D721Med (cell line): Measurements from ENCODE around the gene CFH.
"Not testable (repeated sequence)": the region's sequence is repeated elsewhere in the genome, so short reads cannot be mapped to it uniquely, and the experiment has no call there.

Source experiments
- DNase-seq: peaks from one replicate; pipeline ENCODE4 v3.0.0; 2011; ENCODE audit warnings: low spot score; ENCODE audit not compliant: insufficient read length
- FAIRE-seq: peaks from 2 replicates; lab custom pipeline; 2011; peaks lifted over from hg19 to GRCh38; lab: Jason Lieb, UNC
- CTCF ChIP-seq: IDR thresholded peaks from 2 replicates; pipeline ENCODE4 v1.5.1; 2012; ENCODE audit warnings: mild to moderate bottlenecking, control low read depth; ENCODE audit not compliant: insufficient read depth; ENCODE audit errors: missing control alignments

The CFH gene

GRCh38 chr1:196777603-196778002 lies 125.8 kb downstream of the CFH start:
- no peak for TF ChIP-seq CTCF
- FAIRE-seq, result no peak
- DNase-seq, result no peak

DNA sequence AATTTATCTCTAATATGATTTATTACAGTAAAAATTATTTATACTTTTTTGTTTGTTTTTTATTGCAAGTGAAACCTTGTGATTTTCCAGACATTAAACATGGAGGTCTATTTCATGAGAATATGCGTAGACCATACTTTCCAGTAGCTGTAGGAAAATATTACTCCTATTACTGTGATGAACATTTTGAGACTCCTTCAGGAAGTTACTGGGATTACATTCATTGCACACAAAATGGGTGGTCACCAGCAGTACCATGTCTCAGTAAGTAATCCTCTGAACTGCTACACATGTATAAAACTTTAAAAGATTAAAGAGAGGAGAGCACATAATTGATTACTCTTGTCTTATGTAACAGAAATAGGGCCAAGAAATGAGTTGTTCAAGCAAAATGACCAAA lies 127.2 kb downstream of the CFH start:
- DNase-seq (no peak), FAIRE-seq (no peak)
- TF ChIP-seq CTCF, result no peak

DNA sequence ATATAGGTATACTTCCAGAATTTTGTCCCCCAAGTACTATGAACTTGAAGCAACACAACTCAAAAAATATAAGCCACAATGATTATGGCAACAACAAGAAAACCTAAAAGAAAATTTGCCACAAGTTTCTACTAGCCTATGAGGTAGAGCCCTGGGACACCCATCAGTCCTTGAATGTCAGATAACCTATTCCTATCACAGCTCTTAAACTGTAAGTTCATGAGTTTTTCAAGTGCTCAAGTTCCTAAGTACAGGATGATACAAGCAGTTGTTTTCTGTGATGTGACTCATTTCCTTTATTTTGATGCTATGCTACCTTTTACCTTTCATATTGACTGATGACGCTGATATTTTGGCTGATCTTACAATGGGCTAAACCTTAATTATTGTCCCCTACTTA lies 139.4 kb downstream of the CFH start:
- DNase-seq, FAIRE-seq: not testable (repeated sequence)

DNA sequence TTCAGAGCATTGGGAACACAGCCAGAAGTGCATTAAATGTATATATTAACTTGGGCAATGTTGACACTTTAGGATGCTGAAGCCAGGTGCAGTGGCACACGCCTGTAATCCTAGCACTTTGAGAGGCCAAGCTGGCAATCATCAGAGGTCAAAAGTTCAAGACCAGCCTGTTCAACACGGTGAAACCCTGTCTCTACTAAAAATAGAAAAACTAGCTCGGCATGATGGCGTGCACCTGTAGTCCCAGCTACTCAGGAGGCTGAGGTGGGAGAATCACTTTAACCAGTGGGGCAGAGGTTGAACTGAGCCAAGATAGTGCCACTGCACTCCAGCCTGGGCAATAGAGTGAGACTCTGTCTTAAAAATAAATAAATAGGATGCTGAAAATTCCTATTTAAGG lies 142.3 kb downstream of the CFH start:
- not testable (repeated sequence) for DNase-seq, FAIRE-seq
